Hematopoietic multipotent progenitor cell treated with erythropoietin and hydrocortisone succinate and interleukin-3 and kit ligand, for 4 days (in vitro differentiated cells): ENCODE results near the gene HDDC2.

Experiments used
- DNase-seq: peaks from one replicate; pipeline ENCODE4 v3.0.0-alpha.2; 2015

Gene HDDC2

GRCh38 chr6:125269328-125269985 lies 32.3 kb downstream of the HDDC2 start:
- no peak for DNase-seq

- no peak for DNase-seq
Observed at GRCh38 chr6:125268765-125269164, 33.0 kb downstream of the HDDC2 start.

GRCh38 chr6:125267806-125268523 lies 33.8 kb downstream of the HDDC2 start:
- peak; percentile 8 for DNase-seq

- no peak for DNase-seq
Observed at GRCh38 chr6:125264476-125264875, 37.3 kb downstream of the HDDC2 start.

GRCh38 chr6:125262016-125263013 lies 39.5 kb downstream of the HDDC2 start:
- peak; percentile 13 for DNase-seq

- no peak for DNase-seq
Observed at GRCh38 chr6:125259354-125259736, 42.4 kb downstream of the HDDC2 start.

GRCh38 chr6:125258651-125259353 lies 43.0 kb downstream of the HDDC2 start:
- DNase-seq: peak; percentile 54

GRCh38 chr6:125257351-125257750 lies 44.4 kb downstream of the HDDC2 start:
- no peak for DNase-seq

GRCh38 chr6:125255201-125255600 lies 46.6 kb downstream of the HDDC2 start:
- no peak for DNase-seq

- no peak for DNase-seq
Observed at GRCh38 chr6:125254321-125254720, 47.4 kb downstream of the HDDC2 start.

- no peak for DNase-seq
Observed at GRCh38 chr6:125253881-125254280, 47.9 kb downstream of the HDDC2 start.

- no peak for DNase-seq
Observed at GRCh38 chr6:125252891-125253290, 48.9 kb downstream of the HDDC2 start.

- no peak for DNase-seq
Observed at GRCh38 chr6:125251516-125252220, 50.1 kb downstream of the HDDC2 start.

GRCh38 chr6:125250511-125250910 lies 51.3 kb downstream of the HDDC2 start:
- no peak for DNase-seq

- no peak for DNase-seq
Observed at GRCh38 chr6:125248136-125248535, 53.6 kb downstream of the HDDC2 start.

- no peak for DNase-seq
Observed at GRCh38 chr6:125246566-125246965, 55.2 kb downstream of the HDDC2 start.

- no peak for DNase-seq
Observed at GRCh38 chr6:125245523-125246264, 56.1 kb downstream of the HDDC2 start.

- no peak for DNase-seq
Observed at GRCh38 chr6:125245109-125245508, 56.7 kb downstream of the HDDC2 start.

GRCh38 chr6:125237764-125238163 lies 64.0 kb downstream of the HDDC2 start:
- no peak for DNase-seq

GRCh38 chr6:125236536-125237327 lies 65.0 kb downstream of the HDDC2 start:
- DNase-seq: no peak
